Caco-2 (cell line): Measurements from ENCODE around the gene PNMT. TPM values are rescaled to one million over a fixed set of nuclear protein-coding genes. Genes with fewer than 3 reads are reported as not detected.

Source experiments
- BruUV-seq: library from RNA; stranded (reverse); fragments of 400-500 nt; replicated peaks from 2 replicates; lab custom pipeline; 2021; lab: Mats Ljungman, UMichigan
- CTCF ChIA-PET: fragments of 300-600 bp; sonication (Branson Sonifier 250); formaldehyde crosslinking; loops from one replicate; lab custom pipeline; 2022; ENCODE audit warnings: antibody characterized with exemption; lab: Charles Lee
- POLR2A ChIA-PET: fragments of 300-600 bp; sonication (Branson Sonifier 250); formaldehyde crosslinking; loops from one replicate; lab custom pipeline; 2022; ENCODE audit warnings: antibody characterized with exemption; lab: Charles Lee
- DNase-seq, 2 experiments: peaks; one replicate each; pipeline versions ENCODE4 v3.0.0 to v3.0.0-alpha.2; 2020 to 2022
- H3K27me3 ChIP-seq: replicated peaks from 2 replicates; pipeline ENCODE4 v1.6.0; 2011; ENCODE audit warnings: low read length; ENCODE audit not compliant: control insufficient read depth, insufficient read depth
- H3K36me3 ChIP-seq: 2 replicates; pipeline ENCODE4 v1.5.1; 2011; ENCODE audit warnings: low read length; ENCODE audit not compliant: control insufficient read depth, insufficient read depth
- H3K4me1 ChIP-seq: fragments of 250-450 bp; sonication (Bioruptor Pico); 2 replicates; pipeline ENCODE4 v1.5.1; 2020; ENCODE audit warnings: mild to moderate bottlenecking
- H3K4me3 ChIP-seq: 2 replicates; pipeline ENCODE4 v1.5.1; 2011; ENCODE audit warnings: low read depth, mild to moderate bottlenecking, control low read depth, low read length
- H3K9me3 ChIP-seq: fragments of 250-450 bp; sonication (Bioruptor Pico); 2 replicates; pipeline ENCODE4 v1.5.1; 2020; ENCODE audit warnings: mild to moderate bottlenecking, moderate library complexity
- H3K27ac Mint-ChIP-seq: one replicate; pipeline ENCODE4 v1.8.0; 2022; ENCODE audit warnings: mixed read lengths; ENCODE audit not compliant: unreplicated experiment
- H3K27me3 Mint-ChIP-seq: one replicate; pipeline ENCODE4 v1.8.0; 2022; ENCODE audit warnings: mixed read lengths; ENCODE audit not compliant: insufficient read depth, unreplicated experiment
- H3K36me3 Mint-ChIP-seq: one replicate; pipeline ENCODE4 v1.8.0; 2022; ENCODE audit warnings: mild to moderate bottlenecking, mixed read lengths; ENCODE audit not compliant: insufficient read depth, unreplicated experiment
- H3K4me1 Mint-ChIP-seq: one replicate; pipeline ENCODE4 v1.8.0; 2022; ENCODE audit warnings: low read depth, mixed read lengths; ENCODE audit not compliant: unreplicated experiment
- H3K4me3 Mint-ChIP-seq: one replicate; pipeline ENCODE4 v1.8.0; 2022; ENCODE audit warnings: mild to moderate bottlenecking, moderate library complexity, mixed read lengths; ENCODE audit not compliant: unreplicated experiment
- H3K9me3 Mint-ChIP-seq: one replicate; pipeline ENCODE4 v1.8.0; 2022; ENCODE audit warnings: mixed read lengths; ENCODE audit not compliant: unreplicated experiment
- intact Hi-C: fragments of 100-400 bp; cut with micrococcal nuclease; formaldehyde crosslinking; loops from one replicate; pipeline ENCODE4 v1.10.0; 2022; ENCODE audit not compliant: unreplicated experiment
- total RNA-seq: library from RNA; stranded (reverse); gene quantifications from 2 replicates; pipeline ENCODE4 v1.2.3, GENCODE V29; 2022
- TF ChIP-seq, protein P1 (sequence below), 2 experiments: fragments of 200-600 bp in 1 of 2; IDR thresholded peaks; 1 replicate in 1 of 2; 2 replicates in 1 of 2; pipeline versions ENCODE4 v1.5.1 to v1.8.0; 2011 to 2022; ENCODE audit warnings: antibody characterized with exemption in 1 of 2, control low read depth in 1 of 2, inconsistent platforms in 1 of 2, low read depth in 1 of 2, low read length in 1 of 2, mild to moderate bottlenecking in 1 of 2, moderate library complexity in 1 of 2; ENCODE audit not compliant: insufficient read depth in 1 of 2, severe bottlenecking in 1 of 2, unreplicated experiment in 1 of 2

PNMT gene
- total RNA-seq, 1 experiment from 2014 or later = not detected

DNA sequence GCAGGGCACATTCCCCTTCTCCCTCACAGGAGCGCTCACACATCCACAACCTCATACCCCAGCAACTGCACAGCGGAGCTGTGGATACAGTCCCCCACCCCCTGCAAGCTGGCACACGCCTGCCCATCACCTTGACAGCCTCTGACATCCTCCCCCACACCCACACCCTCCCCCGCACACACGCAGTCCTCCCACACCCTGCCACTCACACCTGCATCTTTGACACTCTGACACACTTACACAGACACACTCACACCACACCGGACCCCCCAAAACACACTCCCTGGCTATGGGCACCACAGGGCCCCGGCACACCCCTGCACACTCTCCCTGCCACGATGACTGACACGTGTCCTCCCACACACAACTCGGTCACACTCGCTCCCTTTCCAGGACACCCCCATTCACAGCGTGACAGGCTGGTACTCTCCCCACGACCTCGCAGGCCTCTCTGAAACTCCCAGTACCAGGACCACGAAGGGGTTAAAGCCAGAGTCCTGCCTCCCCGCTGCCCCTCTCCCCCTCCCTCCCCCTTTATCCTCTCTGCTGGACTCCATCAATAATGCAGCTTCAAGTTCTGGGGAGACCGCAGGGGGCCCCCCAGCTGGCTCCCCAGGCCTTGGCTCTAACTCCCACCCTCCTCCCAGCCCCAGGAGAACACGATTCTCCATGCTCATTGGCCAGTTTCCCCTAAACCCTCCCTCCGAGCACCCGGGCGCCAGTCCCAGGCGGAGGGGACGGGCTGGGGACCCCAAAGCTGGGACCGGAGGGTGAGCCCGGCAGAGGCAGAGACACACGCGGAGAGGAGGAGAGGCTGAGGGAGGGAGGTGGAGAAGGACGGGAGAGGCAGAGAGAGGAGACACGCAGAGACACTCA lies 41.8 kb upstream of the PNMT start, which contains the start of gene PPP1R1B:
Gene PPP1R1B (plus strand): TSS at position 782 of the 876 bp plus-strand sequence. CDS start 441 bp downstream, outside the sequence.
- no TSS peak for BruUV-seq
- no peaks in the 10 kb centered on the region for H3K36me3 Mint-ChIP-seq
- H3K9me3 Mint-ChIP-seq = no peaks in the 10 kb centered on the region
- no peak within 1 kb of the TSS for H3K27ac Mint-ChIP-seq
- H3K27me3 ChIP-seq = no peaks in the 10 kb centered on the region
- POLR2A ChIA-PET = no interaction called here
- H3K4me3 ChIP-seq = no peak within 1 kb of the TSS
- intact Hi-C loops = no loop called here
- CTCF ChIA-PET = interaction anchor here (0.6 kb wide), 1 partner anchor 130 kb away, joined by 4 read pairs; no protein-coding TSS in a partner anchor
- peak within 1 kb of the TSS; percentile 32 for H3K4me3 Mint-ChIP-seq
- no peaks in the 10 kb centered on the region for H3K36me3 ChIP-seq
- H3K27me3 Mint-ChIP-seq = peaks cover 4% of the 10 kb centered on the region
- no peaks in the 10 kb centered on the region for H3K9me3 ChIP-seq
- no peak for DNase-seq
- TF ChIP-seq, protein P1, sequence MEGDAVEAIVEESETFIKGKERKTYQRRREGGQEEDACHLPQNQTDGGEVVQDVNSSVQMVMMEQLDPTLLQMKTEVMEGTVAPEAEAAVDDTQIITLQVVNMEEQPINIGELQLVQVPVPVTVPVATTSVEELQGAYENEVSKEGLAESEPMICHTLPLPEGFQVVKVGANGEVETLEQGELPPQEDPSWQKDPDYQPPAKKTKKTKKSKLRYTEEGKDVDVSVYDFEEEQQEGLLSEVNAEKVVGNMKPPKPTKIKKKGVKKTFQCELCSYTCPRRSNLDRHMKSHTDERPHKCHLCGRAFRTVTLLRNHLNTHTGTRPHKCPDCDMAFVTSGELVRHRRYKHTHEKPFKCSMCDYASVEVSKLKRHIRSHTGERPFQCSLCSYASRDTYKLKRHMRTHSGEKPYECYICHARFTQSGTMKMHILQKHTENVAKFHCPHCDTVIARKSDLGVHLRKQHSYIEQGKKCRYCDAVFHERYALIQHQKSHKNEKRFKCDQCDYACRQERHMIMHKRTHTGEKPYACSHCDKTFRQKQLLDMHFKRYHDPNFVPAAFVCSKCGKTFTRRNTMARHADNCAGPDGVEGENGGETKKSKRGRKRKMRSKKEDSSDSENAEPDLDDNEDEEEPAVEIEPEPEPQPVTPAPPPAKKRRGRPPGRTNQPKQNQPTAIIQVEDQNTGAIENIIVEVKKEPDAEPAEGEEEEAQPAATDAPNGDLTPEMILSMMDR (IDR thresholded peaks at IDR 0.05; ENCODE audit: insufficient read depth in 1 of 2, low read depth in 1 of 2, low read length in 1 of 2, severe bottlenecking in 1 of 2, unreplicated experiment in 1 of 2) = no peak
- peaks cover 11% of the 10 kb centered on the region; the same call in 1 of the 2 replicates for H3K4me1 ChIP-seq
- peaks cover 6% of the 10 kb centered on the region for H3K4me1 Mint-ChIP-seq

GRCh38 chr17:39627047-39627711 lies 41.1 kb upstream of the PNMT start:
- peaks cover 4% of the 10 kb centered on the region for H3K27me3 Mint-ChIP-seq
- H3K27ac Mint-ChIP-seq = no peak overlapping the region
- CTCF ChIA-PET = interaction anchor here (0.6 to 1.2 kb wide), 5 partner anchors 9 to 129 kb away, joined by 3 to 6 read pairs (median 4); partner anchors contain the start of gene PGAP3
- intact Hi-C loops = no loop called here
- Histone ChIP-seq H3K4me3 (no peak overlapping the region), H3K9me3 (no peaks in the 10 kb centered on the region), H3K36me3 (no peaks in the 10 kb centered on the region), H3K27me3 (no peaks in the 10 kb centered on the region), H3K4me1 (peaks cover 9% of the 10 kb centered on the region; the same call in 1 of the 2 replicates)
- BruUV-seq = no TSS peak
- no peak for DNase-seq
- no peaks in the 10 kb centered on the region for H3K9me3 Mint-ChIP-seq
- H3K4me3 Mint-ChIP-seq = peak overlapping the region; percentile 32
- no peaks in the 10 kb centered on the region for H3K36me3 Mint-ChIP-seq
- peaks cover 12% of the 10 kb centered on the region for H3K4me1 Mint-ChIP-seq
- TF ChIP-seq, protein P1 (IDR thresholded peaks at IDR 0.05; ENCODE audit: insufficient read depth in 1 of 2, low read depth in 1 of 2, low read length in 1 of 2, severe bottlenecking in 1 of 2, unreplicated experiment in 1 of 2) = no peak
- POLR2A ChIA-PET = no interaction called here
